ENCODE data around the gene F11.

DNA sequence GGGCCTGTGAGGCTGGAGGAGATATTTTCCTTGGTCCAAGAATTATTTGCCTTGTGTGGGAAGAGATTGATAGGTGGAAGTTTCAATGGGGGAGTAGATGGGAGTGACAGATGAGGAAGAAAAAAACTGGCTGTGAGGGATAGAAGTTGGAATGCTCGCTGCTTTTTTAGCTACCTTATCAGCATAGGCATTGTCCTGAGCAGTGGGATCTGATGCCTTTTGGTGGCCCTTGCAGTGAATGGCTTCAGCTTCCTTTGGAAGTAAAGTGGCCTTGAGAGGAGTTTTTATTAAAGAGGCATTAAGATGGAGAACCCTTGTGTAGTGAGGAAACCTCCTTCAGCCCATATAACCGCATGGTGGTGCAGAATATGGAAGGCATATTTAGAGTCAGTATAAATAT, 22.7 kb upstream of the F11 start:
- TF ChIP-seq CTCF (conservative IDR thresholded peaks at IDR 0.05) = no peak
- TF ChIP-seq ZFX (IDR thresholded peaks at IDR 0.05) = no peak
